Right renal pelvis (tissue), 4 donors: ENCODE measurements around the gene BICRA. TPM values are rescaled to one million over a fixed set of nuclear protein-coding genes. Genes with fewer than 3 reads are reported as not detected.
"Not testable (repeated sequence)": the region's sequence is repeated elsewhere in the genome, so short reads cannot be mapped to it uniquely, and the experiment has no call there.

ENCODE experiments used
- DNase-seq, 4 donors: peaks; one replicate each; pipeline ENCODE4 v3.0.0-alpha.2; 2013; ENCODE audit warnings: low read depth in 4 of 4, low spot score in 3 of 4, missing footprints in 1 of 4
- polyA plus RNA-seq, 4 donors: library from polyadenylated mRNA; unstranded; fragments of 120-200 nt; gene quantifications; one replicate each; pipeline ENCODE4 v1.2.1, GENCODE V29; 2013; ENCODE audit not compliant: insufficient read length in 4 of 4

BICRA gene
- polyA plus RNA-seq = 10 to 100 TPM; 10.7 to 15.2 (median 12.5) TPM

DNA sequence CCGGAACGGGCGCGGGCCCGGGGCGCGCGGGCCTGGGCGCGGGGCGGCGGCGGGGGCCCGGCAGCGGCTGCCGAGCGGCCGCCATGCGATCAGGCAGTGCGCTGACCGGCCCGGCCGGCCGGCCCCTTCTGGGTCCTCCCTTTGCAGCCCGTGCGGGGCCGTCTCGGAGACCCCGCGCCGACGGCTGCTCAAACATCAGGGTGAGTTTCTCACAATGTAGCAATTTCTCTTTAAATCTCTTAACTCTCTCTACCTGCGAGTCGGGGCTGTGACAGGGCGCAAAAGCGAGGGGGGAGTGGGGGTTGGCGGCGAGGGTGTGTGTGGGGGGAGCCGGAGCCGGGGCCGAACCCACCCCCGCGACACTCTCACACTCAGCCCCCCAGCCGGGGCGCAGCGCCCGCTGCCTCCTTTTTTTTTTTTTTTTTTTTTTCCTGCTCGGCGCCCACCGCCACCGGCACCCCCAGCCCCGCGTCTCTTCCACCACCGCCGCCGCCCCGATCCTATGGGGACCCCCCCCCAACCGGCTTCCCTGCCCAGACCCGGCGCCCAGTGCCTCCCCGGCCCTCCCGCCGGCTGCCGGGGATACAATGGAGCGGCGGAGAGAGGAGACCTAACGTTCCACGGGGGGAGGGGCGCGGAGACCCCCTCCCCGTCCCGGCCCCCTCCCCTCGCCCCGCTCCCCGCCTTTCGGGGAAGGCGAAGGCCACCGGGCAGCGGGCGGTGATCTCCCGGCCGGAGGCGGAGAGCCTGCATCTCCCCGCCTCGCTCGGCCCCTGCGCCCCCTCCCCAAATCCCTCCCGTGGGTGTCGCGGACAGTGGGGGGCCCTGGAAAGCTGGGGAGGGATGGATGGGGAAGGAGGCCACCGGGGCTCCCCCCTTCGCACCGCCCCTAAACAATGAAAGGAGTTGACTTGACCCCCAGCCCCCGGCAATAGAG, at the start of gene BICRA:
Gene BICRA (plus strand): TSS at position 166 of the 937 bp plus-strand sequence. CDS start 64,441 bp downstream, outside the sequence.
- DNase-seq = no peak

DNA sequence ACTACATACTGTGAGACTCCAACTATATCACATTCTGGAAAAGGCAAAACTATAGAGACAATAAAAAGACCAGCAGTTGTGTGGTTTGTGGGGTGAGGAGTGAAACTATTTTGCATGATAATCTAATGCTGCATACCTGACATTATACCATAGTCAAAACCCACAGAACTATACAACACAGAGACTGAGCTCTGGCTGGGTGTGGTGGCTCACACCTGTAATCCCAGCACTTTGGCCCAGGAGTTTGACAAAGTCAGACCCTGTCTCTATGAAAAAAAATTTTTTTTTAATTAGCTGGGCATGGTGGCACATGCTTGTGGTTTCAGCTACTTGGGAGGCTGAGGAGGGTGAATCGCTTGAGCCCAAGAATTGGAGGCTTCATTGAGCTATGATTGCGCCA, 47.9 kb upstream of the BICRA start:
- no peak for DNase-seq

DNA sequence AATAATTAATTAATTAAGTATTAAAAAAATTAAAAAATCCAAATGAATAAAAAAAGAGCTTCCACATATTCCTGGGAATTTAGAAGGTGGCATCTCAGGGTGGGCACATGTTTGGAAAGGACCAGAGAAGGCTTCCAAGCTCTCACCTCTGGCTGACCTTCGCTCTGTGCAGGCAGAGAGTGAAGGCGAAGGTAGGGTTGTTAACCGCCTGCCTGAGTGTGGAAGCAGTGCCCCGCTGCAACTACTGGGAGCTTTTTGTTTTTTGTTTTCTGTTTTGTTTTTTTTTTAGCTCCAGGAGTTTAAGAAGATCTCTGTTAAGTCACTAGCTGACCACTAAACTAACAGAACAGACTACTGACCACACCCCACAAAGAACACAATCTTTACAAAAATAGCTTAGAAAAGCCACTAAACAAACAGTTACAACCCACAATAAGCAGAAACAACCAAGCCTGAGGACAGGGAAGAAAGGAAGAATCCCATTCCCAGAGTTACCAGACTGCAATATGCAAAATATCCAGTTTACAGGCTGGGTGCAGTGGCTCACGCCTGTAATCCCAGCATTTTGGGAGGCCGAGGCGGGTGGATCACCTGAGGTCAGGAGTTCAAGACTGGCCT, 47.4 kb upstream of the BICRA start:
- DNase-seq = no peak

DNA sequence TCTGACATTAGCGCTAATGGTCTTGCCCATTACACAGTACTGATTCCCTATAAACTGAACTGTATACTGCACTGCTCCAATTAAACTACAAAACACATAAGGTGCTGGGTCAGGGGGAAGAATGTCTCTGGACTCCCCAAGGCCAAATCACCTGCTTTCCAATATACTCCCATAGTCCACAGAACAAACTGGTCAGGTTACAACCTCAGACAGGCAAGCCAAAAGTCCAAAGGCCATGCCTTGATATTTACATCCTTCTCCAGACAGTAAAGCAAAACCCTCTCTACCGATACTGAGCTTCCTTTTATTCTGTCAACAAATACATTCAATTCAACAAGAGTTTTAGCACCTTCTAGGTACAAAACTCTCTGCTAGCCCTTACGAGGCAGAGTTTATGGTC, 44.9 kb upstream of the BICRA start:
- no peak for DNase-seq

DNA sequence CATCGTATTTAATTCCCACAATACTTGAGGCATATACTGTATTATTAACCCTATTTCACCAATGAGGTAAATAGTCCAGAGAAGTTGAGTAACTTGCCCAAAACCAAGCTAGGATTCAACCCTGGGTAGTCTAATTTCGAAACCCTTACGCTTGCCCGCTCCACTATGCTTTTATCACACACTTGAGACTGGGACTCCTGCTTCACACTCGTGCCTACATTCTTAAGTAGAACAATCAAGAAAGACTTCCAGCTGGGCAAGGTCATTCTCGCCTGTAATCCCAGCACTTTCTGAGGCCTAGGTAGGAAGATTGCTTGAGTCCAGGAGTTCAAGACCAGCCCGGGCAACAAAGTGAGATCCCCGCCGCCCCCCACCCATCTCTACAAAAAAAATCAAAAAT, 39.6 kb upstream of the BICRA start:
- no peak for DNase-seq

DNA sequence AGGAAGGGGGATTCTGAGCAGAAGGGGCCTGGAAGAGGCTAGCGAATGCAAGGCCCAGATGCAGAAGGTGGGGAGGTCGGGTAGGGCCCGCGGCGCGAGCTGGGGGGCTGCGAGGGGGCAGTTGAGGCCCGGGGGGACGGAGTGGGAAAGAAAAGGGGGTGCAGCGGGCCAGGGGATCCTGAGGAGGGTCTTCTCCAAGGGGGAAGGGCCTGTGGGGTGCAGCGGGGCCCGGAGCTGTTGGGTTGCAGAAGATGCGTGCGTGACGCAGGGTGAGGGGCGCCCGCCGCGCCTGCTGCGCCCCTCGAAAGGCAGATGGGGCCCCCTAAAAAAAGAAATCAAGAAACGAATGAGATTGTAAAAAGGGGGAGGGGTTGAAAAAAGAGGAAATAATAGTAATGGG, 36.3 kb upstream of the BICRA start:
- no peak for DNase-seq

DNA sequence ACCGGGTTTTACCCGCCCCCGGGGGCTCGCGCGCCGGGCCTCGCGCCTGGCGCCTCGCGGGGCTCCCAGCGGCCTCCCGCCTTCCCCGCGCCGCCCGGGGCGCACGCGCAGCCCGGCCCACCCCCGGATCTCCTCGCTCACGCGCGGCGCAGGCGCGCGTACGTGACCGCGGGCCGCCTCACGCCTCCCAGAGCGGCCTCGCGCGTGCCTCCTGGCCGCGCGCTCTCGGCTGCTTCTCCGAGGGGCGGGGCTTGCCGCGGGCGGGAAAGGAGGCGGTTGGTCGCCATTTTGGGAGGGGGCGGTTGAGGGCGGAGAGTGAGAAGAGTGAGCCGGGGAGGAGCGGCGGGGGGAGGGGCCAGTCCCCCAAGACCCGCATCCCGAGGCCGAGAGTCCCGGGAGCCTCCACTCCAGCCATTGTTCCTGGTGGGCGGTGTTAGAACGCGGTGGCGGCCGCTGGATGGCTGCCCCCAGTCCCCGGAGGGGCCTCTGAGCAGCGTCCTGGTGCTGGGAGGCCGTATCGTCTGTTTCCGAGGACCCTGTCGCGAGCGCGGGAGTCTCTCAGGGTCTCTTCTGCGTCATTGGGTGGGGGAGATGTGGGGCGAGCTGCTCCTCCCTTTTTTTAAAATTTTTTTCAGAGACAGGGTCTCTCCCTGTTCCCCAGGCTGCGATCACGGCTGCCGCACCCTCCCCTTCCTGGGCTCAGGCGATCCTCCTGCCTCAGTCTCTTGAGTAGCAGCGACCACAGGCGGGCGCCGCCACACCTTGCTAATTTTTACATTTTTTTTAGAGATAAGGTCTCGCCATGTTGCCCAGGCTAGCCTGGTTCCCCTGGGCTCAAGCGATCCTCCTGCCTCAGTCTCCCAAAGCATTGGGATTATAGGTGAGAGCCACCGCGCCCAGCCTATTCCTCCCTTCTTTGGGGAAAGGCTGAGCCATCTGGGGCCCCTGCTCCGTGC, 35.6 kb upstream of the BICRA start, which contains the start of gene ZNF541:
Gene ZNF541 (minus strand): TSS at position 78 of the 956 bp plus-strand sequence. CDS start 17,292 bp downstream, outside the sequence.
- peak in 3 of 4 donors; percentile 25 to 46 (median 25) for DNase-seq

DNA sequence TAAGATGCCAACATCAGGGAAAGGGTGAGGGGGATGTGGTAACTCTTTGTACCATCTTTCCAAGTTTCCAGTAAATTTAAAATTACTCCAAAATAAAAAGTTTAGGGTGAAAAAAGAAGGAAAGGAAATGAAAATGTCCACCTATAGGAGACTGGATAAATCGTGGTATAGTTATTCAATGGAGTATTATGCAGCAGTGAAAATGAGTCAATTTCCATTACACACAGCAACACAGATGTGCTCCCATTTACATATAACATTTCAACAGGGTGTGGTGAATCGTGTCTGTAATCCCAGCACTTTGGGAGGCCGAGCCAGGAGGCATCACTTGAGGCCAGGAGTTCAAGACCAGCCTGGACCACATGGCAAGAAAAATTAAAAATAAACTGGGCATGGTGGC, 28.5 kb upstream of the BICRA start:
- no peak for DNase-seq

DNA sequence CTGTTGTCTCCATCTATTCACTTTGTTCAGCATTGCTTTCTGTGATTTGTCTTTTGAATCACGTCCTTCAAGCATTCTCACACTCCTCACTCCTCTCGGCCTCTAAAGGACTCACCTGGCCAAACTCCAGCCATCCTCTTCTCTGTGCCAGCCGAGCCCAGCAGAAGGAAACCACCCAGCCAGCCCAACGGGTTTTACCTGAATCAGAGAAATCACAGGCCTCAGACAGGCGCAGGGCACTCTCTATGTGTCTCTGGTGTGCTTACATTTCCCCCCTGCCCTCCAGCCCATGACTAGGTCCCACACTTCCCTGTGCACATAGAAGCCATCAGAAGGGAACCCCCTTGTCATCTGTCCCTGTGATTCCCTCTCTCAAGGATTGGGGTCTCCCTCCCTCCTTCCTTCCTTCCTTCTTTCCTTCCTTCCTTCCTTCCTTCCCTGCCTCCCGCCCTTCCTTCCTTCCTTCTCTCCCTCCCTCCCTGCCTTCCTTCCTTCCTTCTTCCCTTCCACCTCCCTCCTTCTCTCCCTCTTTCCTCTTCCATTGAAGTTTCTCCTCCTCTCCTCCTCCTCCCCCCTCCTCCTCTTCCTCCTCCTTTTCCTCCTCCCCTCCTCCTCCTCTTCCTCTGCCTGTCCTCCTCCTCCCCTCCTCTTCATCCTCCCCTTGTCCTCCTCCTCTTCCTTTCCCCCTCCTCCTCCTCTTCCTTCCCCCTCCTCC, 27.2 kb upstream of the BICRA start:
- DNase-seq = no peak

DNA sequence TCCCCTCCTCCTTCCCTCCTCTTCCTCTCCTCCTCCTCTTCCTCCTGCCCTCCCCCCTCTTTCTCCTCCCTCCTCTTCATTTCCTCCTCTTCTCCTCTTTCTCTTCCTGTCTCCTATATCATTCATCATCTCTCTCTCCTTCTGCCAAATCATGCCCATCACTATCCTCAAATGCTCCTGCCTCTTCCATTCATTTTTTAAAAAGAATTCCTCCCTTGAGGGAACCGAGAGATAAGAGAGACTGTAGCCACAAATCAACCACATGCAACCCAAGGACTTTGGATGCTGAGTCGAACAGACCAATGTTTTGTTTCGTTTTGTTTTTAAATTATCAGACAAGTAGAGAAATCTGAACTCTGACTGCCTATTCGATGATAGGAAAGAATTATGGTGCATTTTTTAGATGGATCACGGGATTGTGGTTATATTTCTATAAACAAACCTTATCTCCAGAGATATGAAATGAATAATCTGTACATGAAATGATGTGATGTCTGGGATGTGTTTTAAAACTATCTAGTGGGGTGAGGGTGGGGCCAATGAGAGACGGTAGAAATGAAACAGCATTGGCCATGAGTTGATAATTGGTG, 26.5 kb upstream of the BICRA start:
- DNase-seq = no peak

DNA sequence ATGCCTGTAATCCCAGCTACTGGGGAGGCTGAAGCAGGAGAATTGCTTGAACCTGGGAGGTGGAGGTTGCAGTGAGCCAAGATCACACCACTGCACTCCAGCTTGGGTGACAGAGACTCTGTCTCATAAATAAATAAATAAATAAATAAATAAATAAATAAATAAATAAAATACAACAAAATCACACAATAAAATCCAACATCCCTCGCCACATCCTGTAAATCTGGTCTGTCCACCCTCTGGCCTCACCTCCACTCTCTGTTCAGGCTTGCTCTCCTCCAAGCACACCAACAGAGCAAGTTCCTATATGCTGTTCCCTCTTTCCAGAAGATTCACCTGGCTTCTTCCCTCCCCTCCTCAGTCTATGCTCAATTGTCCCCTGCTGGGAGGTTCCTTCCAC, 25.8 kb upstream of the BICRA start:
- DNase-seq = not testable (repeated sequence)

DNA sequence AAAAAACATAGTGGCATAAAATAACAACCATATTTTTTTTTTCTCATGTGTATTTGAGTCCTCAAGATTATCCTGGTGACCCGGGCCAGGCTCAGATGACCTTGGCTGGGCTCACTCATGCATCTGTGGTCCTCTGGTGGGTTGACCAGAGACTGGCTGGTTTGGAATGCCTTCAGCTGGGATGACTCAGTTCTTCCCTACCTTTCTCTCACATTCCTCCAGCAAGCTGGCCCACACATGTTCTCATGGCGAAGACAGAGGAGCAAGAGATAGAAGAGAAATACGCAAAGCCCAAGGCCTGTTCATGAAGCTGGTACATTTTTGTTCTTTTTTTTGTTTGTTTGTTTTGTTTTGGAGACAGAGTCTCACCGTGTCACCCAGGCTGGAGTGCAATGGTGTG, 21.6 kb upstream of the BICRA start:
- DNase-seq = no peak

DNA sequence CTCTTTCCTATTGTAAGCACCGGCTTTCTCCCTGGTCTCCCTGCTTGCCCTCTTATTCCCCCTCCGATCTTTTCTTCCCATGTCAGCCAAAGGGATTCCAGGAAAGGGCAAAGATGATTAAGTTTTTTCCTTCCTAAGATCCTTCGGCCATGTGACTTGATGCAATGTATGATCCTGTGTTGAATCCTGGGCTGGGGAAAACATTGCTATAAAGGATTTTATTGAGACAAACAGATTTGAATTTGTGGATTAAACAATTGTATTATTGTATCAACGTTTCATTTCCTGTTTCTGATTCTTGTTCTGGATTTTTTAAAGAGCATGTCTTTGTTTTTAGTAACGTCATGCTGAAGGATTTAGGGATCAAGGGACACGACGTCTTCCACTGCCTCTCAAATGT, 19.1 kb upstream of the BICRA start:
- DNase-seq = no peak

DNA sequence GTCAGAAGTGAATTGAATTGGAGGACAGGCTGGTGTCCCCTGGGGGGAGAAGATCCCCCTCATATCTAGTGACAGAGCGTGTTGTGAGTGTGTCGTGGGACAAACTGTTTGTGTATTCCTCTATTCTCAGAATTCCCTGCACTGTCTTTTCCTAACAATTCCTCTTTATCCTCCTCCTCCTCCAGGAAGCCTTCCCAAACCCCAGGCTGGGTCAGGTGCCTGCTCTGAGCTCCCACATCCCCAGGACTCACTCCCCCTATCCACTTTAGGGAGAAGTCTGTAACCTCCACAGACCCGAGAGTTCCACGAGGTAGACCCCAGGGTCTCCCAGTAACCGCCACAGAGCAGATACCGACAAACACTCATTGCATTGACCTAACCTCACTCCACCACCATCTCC, 15.1 kb upstream of the BICRA start:
- DNase-seq = no peak

DNA sequence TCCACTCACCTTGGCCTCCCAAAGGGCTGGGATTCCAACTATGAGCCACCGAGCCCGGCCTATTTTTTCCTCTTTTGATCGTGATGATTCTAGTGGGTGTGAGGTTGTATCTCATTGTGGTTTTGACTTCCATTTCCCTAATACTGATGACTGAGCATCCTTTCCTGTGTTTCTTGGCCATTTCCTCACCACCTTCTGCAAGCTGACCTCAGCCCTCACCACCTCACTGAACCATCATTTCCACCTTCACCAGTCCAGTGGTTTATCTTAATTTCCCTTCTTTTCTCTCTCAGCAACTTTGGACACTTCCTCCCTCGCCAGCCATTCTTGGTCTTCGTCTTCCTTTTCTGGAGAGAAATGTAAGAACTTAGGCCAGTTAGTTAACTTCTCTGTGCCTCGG, 13.0 kb upstream of the BICRA start:
- no peak for DNase-seq

DNA sequence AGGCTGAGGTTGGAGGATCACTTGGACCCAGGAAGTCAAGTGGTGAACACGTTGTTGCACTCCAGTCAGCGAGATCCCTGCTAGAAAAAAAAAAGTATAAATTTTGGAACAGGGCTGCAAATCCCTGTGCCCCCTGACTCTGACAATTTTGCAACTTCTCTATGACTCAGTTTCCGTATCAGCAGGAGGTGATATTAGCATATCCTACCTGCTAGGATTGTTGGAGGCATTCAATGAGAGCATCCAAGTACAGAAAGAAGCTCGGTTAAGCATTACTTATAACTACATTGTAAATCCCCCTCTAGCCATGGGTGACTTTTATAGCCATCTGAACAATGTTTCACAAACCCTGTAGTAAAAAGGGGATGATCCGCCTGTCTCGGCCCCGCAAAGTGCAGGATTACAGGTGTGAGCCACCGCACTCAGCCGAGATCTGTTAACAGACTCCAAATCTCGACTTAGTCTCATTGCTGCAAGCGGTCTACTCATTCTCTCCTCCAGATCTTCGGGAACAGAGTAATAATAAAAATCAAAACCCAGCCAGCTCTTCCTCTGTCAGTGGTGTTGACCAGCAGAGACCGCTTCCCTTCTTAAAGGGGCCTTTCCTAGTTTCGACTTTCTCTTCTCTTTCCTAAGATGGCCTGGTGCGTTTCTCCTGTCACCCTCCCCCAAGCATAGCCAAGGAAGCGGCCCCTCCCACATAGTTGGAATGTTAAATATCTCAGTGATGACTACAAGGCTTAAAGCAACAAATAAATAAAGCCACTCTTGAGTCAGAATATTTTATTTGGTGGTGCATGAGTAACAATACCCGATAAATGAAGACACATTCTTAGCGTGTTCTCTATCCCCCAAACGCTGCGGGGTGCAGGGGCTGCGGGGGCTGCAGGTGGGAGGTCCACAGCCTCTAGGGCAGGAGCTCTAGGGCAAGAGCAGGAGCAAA, 10.3 kb upstream of the BICRA start:
- DNase-seq = no peak

DNA sequence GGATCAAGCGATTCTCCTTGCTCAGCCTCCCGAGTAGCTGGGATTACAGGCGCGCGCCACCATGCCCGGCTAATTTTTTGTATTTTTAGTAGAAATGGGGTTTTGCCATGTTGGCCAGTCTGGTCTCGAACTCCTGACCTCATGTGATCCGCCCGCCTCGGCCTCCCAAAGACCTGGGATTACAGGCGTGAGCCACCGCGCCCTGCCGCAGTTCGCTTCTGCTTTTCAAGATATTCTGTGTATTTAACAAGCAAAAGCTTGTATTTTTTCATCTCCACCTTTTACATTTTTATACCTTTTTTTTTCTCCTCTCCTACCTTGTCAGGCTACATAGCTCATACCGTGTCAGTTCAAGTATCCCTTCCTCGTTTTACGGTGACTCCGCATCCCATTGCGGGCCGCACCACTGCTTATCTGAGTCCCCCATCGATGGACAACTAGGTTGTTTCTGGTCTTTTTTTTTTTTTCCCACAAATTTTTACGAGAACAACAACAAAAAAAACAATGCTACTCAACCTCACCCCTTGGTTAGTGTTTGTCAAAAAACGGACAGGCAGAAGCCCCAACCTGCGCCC, 9.2 kb upstream of the BICRA start:
- DNase-seq = not testable (repeated sequence)
